HG02642 (cell line): ENCODE measurements around the gene ASPRV1.
"Not testable (repeated sequence)": the region's sequence is repeated elsewhere in the genome, so short reads cannot be mapped to it uniquely, and the experiment has no call there.

Source experiments
- ATAC-seq: cut with Tn5 transposase; IDR thresholded peaks from one replicate; pipeline ENCODE4 v1.9.1; 2021; ENCODE audit warnings: mild to moderate bottlenecking; ENCODE audit not compliant: unreplicated experiment, poor library complexity

ASPRV1 gene

GRCh38 chr2:69961496-69961895 lies at the start of gene ASPRV1:
TSS of gene ASPRV1 (minus strand) at chr2:69961631. CDS start at chr2:69961436, 195 bp downstream.
- ATAC-seq = no peak

GRCh38 chr2:70010576-70011111 lies 49.2 kb upstream of the ASPRV1 start:
- no peak for ATAC-seq

GRCh38 chr2:70009762-70010575 lies 48.5 kb upstream of the ASPRV1 start:
- ATAC-seq = no peak

- no peak for ATAC-seq
Measured at GRCh38 chr2:70008290-70008689, 46.9 kb upstream of the ASPRV1 start.

- no peak for ATAC-seq
Measured at GRCh38 chr2:70007151-70007550, 45.7 kb upstream of the ASPRV1 start.

- no peak for ATAC-seq
Measured at GRCh38 chr2:70006447-70006784, 45.0 kb upstream of the ASPRV1 start.

- ATAC-seq = no peak
Measured at GRCh38 chr2:70005752-70006446, 44.5 kb upstream of the ASPRV1 start.

GRCh38 chr2:70005216-70005615 lies 43.8 kb upstream of the ASPRV1 start:
- ATAC-seq = no peak

- ATAC-seq = no peak
Measured at GRCh38 chr2:70003093-70003830, 41.8 kb upstream of the ASPRV1 start.

GRCh38 chr2:70002241-70002899 lies 40.9 kb upstream of the ASPRV1 start:
- no peak for ATAC-seq

- ATAC-seq = not testable (repeated sequence)
Measured at GRCh38 chr2:70000529-70000928, 39.1 kb upstream of the ASPRV1 start.

GRCh38 chr2:69998761-69999160 lies 37.3 kb upstream of the ASPRV1 start:
- no peak for ATAC-seq

GRCh38 chr2:69997015-69997830 lies 35.8 kb upstream of the ASPRV1 start:
- no peak for ATAC-seq

GRCh38 chr2:69995511-69995910 lies 34.1 kb upstream of the ASPRV1 start:
- ATAC-seq = no peak

GRCh38 chr2:69994166-69994565 lies 32.7 kb upstream of the ASPRV1 start:
- no peak for ATAC-seq

- no peak for ATAC-seq
Measured at GRCh38 chr2:69993708-69994107, 32.3 kb upstream of the ASPRV1 start.

- no peak for ATAC-seq
Measured at GRCh38 chr2:69993048-69993565, 31.7 kb upstream of the ASPRV1 start.

- ATAC-seq = no peak
Measured at GRCh38 chr2:69992310-69993047, 31.0 kb upstream of the ASPRV1 start.
